Naive thymus-derived CD8-positive, alpha-beta T cell (primary cell): ENCODE measurements around the gene ALDH18A1. TPM values are rescaled to one million over a fixed set of nuclear protein-coding genes. Genes with fewer than 3 reads are reported as not detected.
A peak's percentile ranks its signal among the peaks of the same experiment; 100 is the strongest.

Source experiments
- ATAC-seq, 2 donors: fragments of 150-1000 bp; cut with Tn5 transposase in 1 of 2; sonication (Bioruptor Pico), chemical (Tn5 transposase) in 1 of 2; 1 replicate in 1 of 2; 2 replicates in 1 of 2; pipeline ENCODE4 v1.10.0; 2021; ENCODE audit warnings: mild to moderate bottlenecking in 2 of 2, moderate library complexity in 2 of 2
- POLR2A ChIA-PET: fragments of 350-600 bp; sonication (Branson Sonifier 250); formaldehyde crosslinking; loops from one replicate; lab custom pipeline; 2021; ENCODE audit warnings: antibody characterized with exemption; lab: Charles Lee
- DNase-seq, 10 donors: peaks; one replicate each; pipeline versions ENCODE4 v3.0.0 to v3.0.0-alpha.2; 2020 to 2022
- H3K27ac Mint-ChIP-seq, 10 donors: one replicate each; pipeline ENCODE4 v1.8.0; 2020 to 2022; ENCODE audit warnings: mild to moderate bottlenecking in 10 of 10, mixed read lengths in 10 of 10, moderate library complexity in 4 of 10, inconsistent platforms in 1 of 10
- H3K27me3 Mint-ChIP-seq, 5 donors: one replicate each; pipeline ENCODE4 v1.8.0; 2021 to 2022; ENCODE audit warnings: mixed read lengths in 5 of 5
- H3K36me3 Mint-ChIP-seq, 3 donors: one replicate each; pipeline ENCODE4 v1.8.0; 2020 to 2022; ENCODE audit warnings: mixed read lengths in 3 of 3, mild to moderate bottlenecking in 2 of 3, inconsistent platforms in 1 of 3
- H3K4me1 Mint-ChIP-seq, 4 donors: one replicate each; pipeline ENCODE4 v1.8.0; 2021 to 2022; ENCODE audit warnings: mixed read lengths in 4 of 4
- H3K4me3 Mint-ChIP-seq, 10 donors: one replicate each; pipeline ENCODE4 v1.8.0; 2020 to 2022; ENCODE audit warnings: mild to moderate bottlenecking in 10 of 10, mixed read lengths in 10 of 10, moderate library complexity in 6 of 10, inconsistent platforms in 1 of 10
- H3K9me3 Mint-ChIP-seq, 9 donors: one replicate each; pipeline ENCODE4 v1.8.0; 2020 to 2022; ENCODE audit warnings: mixed read lengths in 9 of 9, mild to moderate bottlenecking in 3 of 9, inconsistent platforms in 1 of 9, moderate library complexity in 1 of 9
- polyA plus RNA-seq, 3 donors: library from polyadenylated mRNA; unstranded; fragments of 300-500 nt; fragmentation: Illumina TruSeq; gene quantifications; one replicate each; pipeline ENCODE4 v1.2.3, GENCODE V29; 2021
- total RNA-seq, 8 experiments: library from RNA in 2 of 8; stranded (reverse) in 2 of 8; gene quantifications; one replicate each; pipeline ENCODE4 v1.2.3 and lab custom pipeline; 2021 to 2026

Gene ALDH18A1
- total and polyA plus RNA-seq, 5 experiments from 2014 or later, result 24.3 to 61.4 (median 48.5) TPM

DNA sequence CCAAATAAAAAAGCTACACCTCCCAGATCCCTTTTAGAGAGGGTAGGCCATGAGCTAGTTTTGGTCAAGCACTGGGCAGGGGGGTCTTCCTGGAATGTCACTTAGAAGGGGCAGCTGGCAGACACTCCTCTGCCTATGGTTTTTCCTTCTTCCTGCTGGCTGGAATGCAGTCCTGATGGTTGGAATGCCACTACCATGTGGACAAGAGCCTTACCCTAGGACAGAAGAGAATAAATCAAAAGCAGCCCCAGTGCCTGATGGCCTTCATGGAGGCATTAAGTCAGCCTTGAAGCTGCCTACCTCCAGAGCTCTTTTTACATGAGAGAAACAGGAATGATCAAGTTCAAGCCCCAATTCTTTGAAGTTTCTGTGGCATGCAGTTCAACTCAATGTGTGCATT is 51.9 kb downstream of the ALDH18A1 start:
- Mint-ChIP-seq H3K4me3 (no peak overlapping the region), H3K27ac (peak overlapping the region in 1 of 10 donors; percentile 44), H3K27me3 (no peaks in the 10 kb centered on the region), H3K9me3 (no peaks in the 10 kb centered on the region), H3K4me1 (no peaks in the 10 kb centered on the region), H3K36me3 (peaks cover 0 to 47% (median 9%) of the 10 kb centered on the region in 3 donors)
- POLR2A ChIA-PET, result no interaction called here
- no peak for DNase-seq
- no peak for ATAC-seq

DNA sequence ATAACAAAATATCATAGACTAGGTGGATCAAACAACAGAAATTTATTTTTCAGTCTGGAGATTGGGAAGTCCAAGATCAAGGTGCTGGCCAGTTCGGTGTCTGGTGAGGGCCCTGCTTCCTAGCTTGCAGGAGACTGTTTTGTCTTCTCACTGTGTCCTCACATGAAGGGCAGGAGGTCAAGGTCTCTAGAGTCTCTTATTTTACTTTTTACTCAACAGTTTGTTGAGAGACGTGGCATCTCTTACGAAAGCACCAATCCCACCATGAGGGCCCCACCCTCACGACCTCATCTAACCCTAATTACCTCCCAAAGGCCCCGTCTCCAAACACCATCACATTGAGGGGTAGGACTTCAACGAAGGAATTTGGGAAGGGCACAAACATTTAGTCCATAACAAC is 54.1 kb downstream of the ALDH18A1 start:
- Mint-ChIP-seq H3K9me3 (no peaks in the 10 kb centered on the region), H3K4me1 (no peaks in the 10 kb centered on the region), H3K27me3 (peaks cover 0 to 6% (median 0%) of the 10 kb centered on the region in 5 donors), H3K4me3 (no peak overlapping the region), H3K27ac (no peak overlapping the region), H3K36me3 (peaks cover 0 to 24% (median 2%) of the 10 kb centered on the region in 3 donors)
- ATAC-seq (no peak), DNase-seq (no peak)
- POLR2A ChIA-PET, result no interaction called here

DNA sequence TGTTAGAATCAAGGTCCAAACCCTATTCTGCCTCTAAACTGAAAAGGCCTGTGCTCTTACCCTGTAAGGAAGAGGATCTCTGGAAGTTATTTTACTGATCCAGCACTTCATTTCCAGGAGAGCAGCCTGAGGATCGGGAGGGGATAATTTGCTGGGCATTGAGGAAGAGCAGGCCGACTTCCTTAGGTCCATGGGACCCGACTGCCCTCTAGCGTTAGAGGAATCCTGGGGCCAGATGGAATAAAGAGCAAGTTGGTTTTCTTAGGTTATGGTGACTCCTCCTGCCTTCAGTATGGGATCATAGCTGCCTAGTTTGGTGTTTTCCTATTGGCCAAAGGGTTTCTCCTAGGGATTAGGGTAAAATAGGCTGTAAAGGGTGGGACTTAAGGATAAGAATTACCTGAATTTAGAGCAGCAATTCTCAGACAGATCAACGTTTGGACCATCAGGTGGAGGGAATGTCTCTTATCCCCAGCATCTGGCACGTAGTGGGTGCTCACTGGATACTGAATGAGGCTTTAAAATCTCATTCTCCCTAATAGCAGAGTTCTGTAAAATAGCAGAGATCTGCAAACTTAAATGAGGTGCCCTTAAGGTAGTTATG is 55.3 kb downstream of the ALDH18A1 start:
- Mint-ChIP-seq H3K36me3 (peaks cover 0 to 13% (median 2%) of the 10 kb centered on the region in 3 donors), H3K9me3 (no peaks in the 10 kb centered on the region), H3K27ac (no peak overlapping the region), H3K4me3 (no peak overlapping the region), H3K27me3 (peaks cover 0 to 11% (median 4%) of the 10 kb centered on the region in 5 donors), H3K4me1 (no peaks in the 10 kb centered on the region)
- POLR2A ChIA-PET, result no interaction called here
- DNase-seq, result peak in 8 of 10 donors; percentile 4 to 72 (median 35)
- no peak for ATAC-seq

DNA sequence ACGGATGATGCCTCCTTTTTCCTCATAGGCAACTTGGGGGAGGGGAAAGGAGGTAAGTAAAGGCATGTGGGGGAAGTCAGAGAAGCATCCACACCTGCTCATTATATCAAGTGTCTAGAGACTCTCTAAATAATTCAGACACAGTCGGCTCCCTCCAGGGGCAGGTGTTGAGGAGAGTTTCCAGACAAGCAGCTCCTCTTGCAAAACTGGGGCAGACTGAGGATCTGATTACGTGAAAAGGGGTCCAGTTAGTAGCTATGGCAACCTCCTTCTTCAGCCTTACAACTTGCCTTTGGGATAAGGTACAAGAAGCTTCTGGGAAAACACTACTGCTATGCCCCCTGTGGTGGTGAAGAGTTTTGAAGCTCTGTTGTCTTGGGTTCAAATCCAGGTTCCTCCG is 56.4 kb downstream of the ALDH18A1 start:
- Mint-ChIP-seq H3K4me1 (no peaks in the 10 kb centered on the region), H3K4me3 (no peak overlapping the region), H3K9me3 (no peaks in the 10 kb centered on the region), H3K36me3 (peaks cover 0 to 2% (median 0%) of the 10 kb centered on the region in 3 donors), H3K27ac (peak overlapping the region in 1 of 10 donors; percentile 3), H3K27me3 (peaks cover 0 to 12% (median 6%) of the 10 kb centered on the region in 5 donors)
- POLR2A ChIA-PET, result no interaction called here
- no peak for DNase-seq
- ATAC-seq, result no peak

DNA sequence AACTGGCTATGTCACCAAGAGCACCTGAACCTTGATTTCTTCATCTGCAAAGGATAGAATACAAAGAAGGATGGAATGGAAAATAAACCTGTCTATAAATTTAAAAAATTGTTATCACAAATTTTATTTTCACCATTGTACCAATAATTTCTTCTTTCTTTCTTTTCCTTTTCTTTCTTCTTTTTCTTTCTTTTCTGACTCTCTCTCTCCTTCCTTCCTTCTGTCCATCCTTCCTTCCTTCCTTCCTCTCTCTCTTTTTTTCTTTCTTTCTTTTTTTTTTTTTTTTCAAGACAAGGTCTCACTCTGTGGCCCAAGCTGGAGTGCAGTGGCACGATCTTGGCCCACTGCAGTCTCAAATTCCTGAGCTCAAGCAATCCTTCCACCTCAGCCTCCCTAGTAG is 58.7 kb downstream of the ALDH18A1 start:
- POLR2A ChIA-PET, result no interaction called here
- Mint-ChIP-seq H3K27ac (peak overlapping the region in 1 of 10 donors; percentile 53), H3K36me3 (no peaks in the 10 kb centered on the region), H3K4me3 (no peak overlapping the region), H3K4me1 (no peaks in the 10 kb centered on the region), H3K27me3 (peaks cover 0 to 12% (median 7%) of the 10 kb centered on the region in 5 donors), H3K9me3 (no peaks in the 10 kb centered on the region)
- DNase-seq, result no peak
- ATAC-seq, result no peak

DNA sequence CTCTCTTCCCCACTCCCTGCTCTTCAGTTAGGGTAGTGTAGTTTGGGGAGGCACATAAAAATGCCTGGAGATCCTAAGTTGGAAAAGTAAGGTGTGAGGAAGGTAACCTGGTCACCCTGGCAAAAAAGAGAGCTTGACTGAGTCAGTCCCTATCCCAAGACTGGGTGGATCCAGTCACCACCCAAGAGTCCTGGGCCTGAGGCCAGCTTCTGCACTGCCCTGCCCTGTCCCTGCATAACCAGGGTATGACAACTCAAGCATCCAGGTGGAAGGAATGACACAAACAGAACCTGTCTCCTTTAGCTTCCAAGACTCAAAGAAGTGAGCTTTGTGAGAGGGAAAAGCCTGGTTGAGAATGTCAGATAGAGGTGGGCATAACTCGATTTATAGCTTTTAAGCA is 68.5 kb downstream of the ALDH18A1 start:
- POLR2A ChIA-PET, result interaction anchor here (0.9 kb wide), 1 partner anchor 10 kb away, joined by 3 read pairs; no protein-coding TSS in a partner anchor
- Mint-ChIP-seq H3K27me3 (peaks cover under 1 to 16% (median 5%) of the 10 kb centered on the region in 5 donors), H3K27ac (no peak overlapping the region), H3K4me1 (no peaks in the 10 kb centered on the region), H3K4me3 (no peak overlapping the region), H3K36me3 (peaks cover 0 to 1% (median 0%) of the 10 kb centered on the region in 3 donors), H3K9me3 (no peaks in the 10 kb centered on the region)
- DNase-seq (no peak), ATAC-seq (no peak)

DNA sequence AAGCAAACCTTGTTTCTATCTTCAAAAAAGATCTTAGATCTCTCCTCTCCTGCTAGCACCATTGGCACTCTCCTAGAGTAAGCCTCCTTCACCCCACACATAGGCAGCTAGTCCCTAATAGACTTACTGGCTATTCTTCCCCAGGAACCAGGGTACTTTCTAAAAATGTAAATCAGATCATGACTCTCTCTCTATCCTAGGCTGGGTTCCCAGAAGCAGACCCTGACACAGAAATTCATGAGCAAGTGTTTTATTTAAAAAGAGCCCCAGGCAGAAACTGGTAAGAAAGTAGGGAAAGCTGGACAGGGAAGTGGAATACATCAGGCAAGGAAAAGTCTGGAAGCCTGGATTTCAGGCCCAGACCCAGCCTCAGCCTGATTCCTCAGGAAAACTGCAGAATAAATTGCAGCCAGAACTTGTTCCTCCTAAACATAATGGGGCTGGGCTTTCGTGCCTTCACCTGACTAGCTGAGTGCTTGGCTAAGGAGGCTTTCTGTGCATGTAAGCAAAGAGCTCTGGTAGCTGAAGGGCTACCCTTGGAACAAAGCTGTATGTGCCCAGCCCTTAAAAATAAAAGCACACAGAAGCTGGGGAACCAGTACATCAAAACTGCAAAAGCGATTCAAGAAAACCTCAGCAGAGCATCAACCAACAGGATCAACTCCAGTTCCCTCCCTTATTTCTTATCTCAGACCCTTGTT is 76.5 kb downstream of the ALDH18A1 start:
- ATAC-seq (no peak), DNase-seq (no peak)
- Mint-ChIP-seq H3K27me3 (peaks cover 10 to 53% (median 23%) of the 10 kb centered on the region in 5 donors), H3K36me3 (no peaks in the 10 kb centered on the region), H3K27ac (no peak overlapping the region), H3K4me3 (no peak overlapping the region), H3K4me1 (no peaks in the 10 kb centered on the region), H3K9me3 (no peaks in the 10 kb centered on the region)
- POLR2A ChIA-PET, result no interaction called here

DNA sequence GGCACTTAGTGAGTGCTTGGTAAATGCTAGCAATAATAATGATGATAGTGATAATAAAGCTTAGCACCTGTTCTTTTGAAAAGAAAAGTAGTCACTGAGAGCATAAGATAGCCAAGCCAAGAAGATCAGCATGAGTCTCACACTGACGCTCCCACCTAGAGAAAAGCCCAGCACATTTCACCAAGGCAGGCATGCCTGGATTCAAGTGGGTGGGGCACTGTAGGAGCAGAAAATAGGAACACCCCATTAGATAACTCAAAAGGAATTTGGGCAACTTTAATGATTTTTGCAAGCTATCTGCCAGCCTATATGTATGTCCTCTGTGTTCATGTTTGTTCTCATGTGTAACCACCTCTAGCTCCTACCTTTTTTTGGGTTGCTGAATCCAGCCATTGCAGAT is 77.2 kb downstream of the ALDH18A1 start:
- DNase-seq, result no peak
- no peaks in the 10 kb centered on the region for H3K36me3 Mint-ChIP-seq
- POLR2A ChIA-PET, result no interaction called here
- peaks cover 14 to 60% (median 21%) of the 10 kb centered on the region in 5 donors for H3K27me3 Mint-ChIP-seq
- no peak for ATAC-seq
- no peaks in the 10 kb centered on the region for H3K9me3 Mint-ChIP-seq
- H3K4me1 Mint-ChIP-seq, result no peaks in the 10 kb centered on the region
- H3K27ac Mint-ChIP-seq, result no peak overlapping the region
- H3K4me3 Mint-ChIP-seq, result no peak overlapping the region

DNA sequence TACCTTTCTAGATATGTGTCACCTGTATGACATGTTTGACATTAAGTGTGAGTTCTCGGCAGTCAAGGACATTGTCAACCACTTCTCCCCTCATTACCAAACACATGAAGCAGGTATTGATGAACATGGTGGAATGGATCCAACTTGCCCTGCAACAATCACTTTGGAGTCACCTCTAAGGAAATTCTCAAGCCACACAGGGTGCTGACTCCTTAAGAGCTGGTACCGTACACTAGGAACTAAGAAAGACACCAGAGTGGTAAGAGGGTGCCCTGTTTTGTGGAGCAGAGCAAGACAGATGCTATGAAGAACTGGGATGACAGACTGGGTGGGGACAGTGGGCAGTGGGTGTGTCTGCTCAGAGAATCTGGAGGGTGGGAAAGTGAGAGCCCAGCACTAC is 77.9 kb downstream of the ALDH18A1 start:
- no peak overlapping the region for H3K4me3 Mint-ChIP-seq
- H3K27me3 Mint-ChIP-seq, result peaks cover 18 to 67% (median 28%) of the 10 kb centered on the region in 5 donors
- POLR2A ChIA-PET, result interaction anchor here (0.7 kb wide), 1 partner anchor 10 kb away, joined by 3 read pairs; no protein-coding TSS in a partner anchor
- ATAC-seq (no peak), DNase-seq (no peak)
- no peak overlapping the region for H3K27ac Mint-ChIP-seq
- H3K9me3 Mint-ChIP-seq, result no peaks in the 10 kb centered on the region
- no peaks in the 10 kb centered on the region for H3K36me3 Mint-ChIP-seq
- no peaks in the 10 kb centered on the region for H3K4me1 Mint-ChIP-seq

DNA sequence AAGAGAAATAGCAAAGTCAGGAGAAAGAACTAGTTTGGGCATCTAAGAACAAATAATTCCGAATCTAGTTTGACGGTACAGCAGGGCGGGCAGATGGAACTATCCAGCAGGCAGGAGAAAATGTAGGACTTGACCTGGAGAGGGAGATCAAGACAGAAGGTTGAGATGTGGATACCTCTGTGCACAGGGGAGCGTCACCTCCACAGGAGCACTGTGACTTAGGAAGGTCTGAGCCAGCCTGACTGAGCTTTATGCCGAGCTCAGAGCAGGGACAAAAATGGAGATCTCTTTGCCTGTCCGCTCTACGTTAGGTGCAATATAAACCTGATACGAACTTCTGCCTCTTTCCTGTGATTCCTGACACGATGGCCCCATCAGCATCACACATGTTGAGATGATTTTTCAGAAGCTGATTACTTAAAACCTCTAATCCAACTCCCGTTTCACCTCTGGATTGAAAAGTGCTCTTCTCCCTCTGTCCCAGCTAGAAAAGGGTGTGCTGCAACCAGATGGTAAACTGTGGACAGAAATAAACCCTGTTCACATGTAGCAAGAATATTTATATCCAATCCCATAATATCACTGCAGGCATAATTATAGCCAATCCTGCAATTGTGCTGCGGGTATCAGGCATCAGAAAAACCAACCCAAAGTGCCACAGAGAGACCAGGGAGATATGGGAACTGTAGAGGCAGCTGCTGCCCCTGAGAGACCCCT is 81.7 kb downstream of the ALDH18A1 start:
- Mint-ChIP-seq H3K36me3 (no peaks in the 10 kb centered on the region), H3K4me3 (no peak overlapping the region)

DNA sequence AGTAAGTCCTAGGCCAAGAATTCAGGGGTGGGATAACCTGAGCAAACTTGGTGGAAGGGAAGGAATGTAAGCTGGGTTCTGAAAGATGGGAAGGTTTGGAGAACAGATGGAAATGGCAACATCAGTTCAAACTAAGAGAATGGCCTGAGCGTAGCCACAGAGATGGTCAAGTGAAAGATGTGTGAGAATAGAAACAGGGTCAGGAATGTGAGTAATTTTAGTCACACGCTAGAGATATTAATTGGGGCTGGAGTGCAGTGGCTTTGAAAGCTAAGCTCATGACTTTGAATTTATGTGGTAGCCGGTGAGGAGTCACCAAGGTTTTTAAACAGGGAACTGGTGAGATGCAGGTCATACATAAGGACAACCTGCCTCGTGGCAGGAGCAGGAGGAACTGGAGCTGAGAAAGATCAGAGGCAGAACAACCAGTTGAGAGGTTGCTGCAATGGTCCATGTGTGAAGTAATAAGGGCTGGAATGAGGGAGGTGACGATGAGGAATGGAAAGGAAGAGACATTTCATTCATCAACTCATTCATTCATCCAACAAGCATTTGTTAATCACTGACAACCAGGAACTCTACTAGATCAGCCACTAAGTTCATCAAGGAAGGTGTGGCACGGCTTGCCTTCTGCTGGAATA is 82.4 kb downstream of the ALDH18A1 start:
- H3K4me3 Mint-ChIP-seq, result no peak overlapping the region
- peaks cover 17 to 35% (median 19%) of the 10 kb centered on the region in 5 donors for H3K27me3 Mint-ChIP-seq
- no peak for ATAC-seq
- no peak for DNase-seq
- H3K36me3 Mint-ChIP-seq, result no peaks in the 10 kb centered on the region
- POLR2A ChIA-PET, result no interaction called here
- H3K4me1 Mint-ChIP-seq, result no peaks in the 10 kb centered on the region
- no peak overlapping the region for H3K27ac Mint-ChIP-seq
- no peaks in the 10 kb centered on the region for H3K9me3 Mint-ChIP-seq

More for the DNA sequence above, 81.7 kb downstream of the ALDH18A1 start:
- H3K27me3 Mint-ChIP-seq, result peaks cover 17 to 41% (median 23%) of the 10 kb centered on the region in 5 donors
- DNase-seq (no peak), ATAC-seq (no peak)
- H3K27ac Mint-ChIP-seq, result no peak overlapping the region
- H3K9me3 Mint-ChIP-seq, result no peaks in the 10 kb centered on the region
- no peaks in the 10 kb centered on the region for H3K4me1 Mint-ChIP-seq
- POLR2A ChIA-PET, result no interaction called here

DNA sequence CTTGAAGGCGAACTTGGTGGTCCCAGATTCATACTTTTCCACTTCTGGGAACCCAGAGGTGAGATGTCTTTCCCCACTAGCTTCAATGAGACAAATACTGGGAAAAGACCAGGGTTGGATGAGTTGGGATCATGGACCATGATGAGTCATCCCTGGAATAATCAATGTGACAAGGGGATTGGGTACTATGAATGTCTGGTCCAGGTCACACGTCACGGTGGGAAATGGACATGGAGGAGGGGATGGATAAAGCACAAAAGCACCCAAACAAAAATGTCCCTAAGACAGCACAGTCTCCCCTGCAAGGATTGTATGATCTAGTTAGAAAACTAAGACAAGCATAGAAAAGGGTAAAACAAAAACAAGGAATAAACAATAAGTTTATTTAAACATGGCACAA is 83.0 kb downstream of the ALDH18A1 start:
- DNase-seq, result no peak
- no peaks in the 10 kb centered on the region for H3K4me1 Mint-ChIP-seq
- H3K4me3 Mint-ChIP-seq, result no peak overlapping the region
- POLR2A ChIA-PET, result no interaction called here
- H3K27me3 Mint-ChIP-seq, result peaks cover 13 to 29% (median 15%) of the 10 kb centered on the region in 5 donors
- no peak overlapping the region for H3K27ac Mint-ChIP-seq
- no peaks in the 10 kb centered on the region for H3K9me3 Mint-ChIP-seq
- no peaks in the 10 kb centered on the region for H3K36me3 Mint-ChIP-seq
- no peak for ATAC-seq
